ENCODE measurements around the gene ABCF1.

- TF ChIP-seq CTCF (IDR thresholded peaks at IDR 0.05), result no peak
- no peak for TF ChIP-seq POLR2AphosphoS5 (IDR thresholded peaks at IDR 0.05; ENCODE audit: insufficient read depth in 1 of 2, low read depth in 1 of 2)
- TF ChIP-seq POLR2A (IDR thresholded peaks at IDR 0.05), result no peak
Measured at GRCh38 chr6:30570740-30571074, 535 bp upstream of the ABCF1 start.

Measured in vagina (tissue), 2 donors.